Duodenal mucosa (tissue), 2 donors: ENCODE measurements around the gene PRRG4.
"Not testable (repeated sequence)": the region's sequence is repeated elsewhere in the genome, so short reads cannot be mapped to it uniquely, and the experiment has no call there.

Experiments
- H3K27ac ChIP-seq: one replicate; pipeline ENCODE4 v1.7.0; 2013; ENCODE audit warnings: low read depth, low read length
- H3K27me3 ChIP-seq, 2 donors: one replicate each; pipeline ENCODE4 v1.7.0; 2013; ENCODE audit warnings: low read length in 2 of 2, control low read depth in 1 of 2; ENCODE audit not compliant: insufficient read depth in 2 of 2, control insufficient read depth in 1 of 2
- H3K36me3 ChIP-seq, 2 donors: one replicate each; pipeline ENCODE4 v1.7.0; 2013; ENCODE audit warnings: low read length in 2 of 2, control low read depth in 1 of 2; ENCODE audit not compliant: insufficient read depth in 2 of 2, control insufficient read depth in 1 of 2
- H3K4me1 ChIP-seq, 2 donors: one replicate each; pipeline ENCODE4 v1.7.0; 2013; ENCODE audit warnings: low read length in 2 of 2, control low read depth in 1 of 2; ENCODE audit not compliant: insufficient read depth in 2 of 2, control insufficient read depth in 1 of 2
- H3K4me3 ChIP-seq, 2 donors: one replicate each; pipeline ENCODE4 v1.7.0; 2013; ENCODE audit warnings: low read length in 2 of 2, low read depth in 1 of 2
- H3K9ac ChIP-seq, 2 donors: one replicate each; pipeline ENCODE4 v1.7.0; 2013; ENCODE audit warnings: low read length in 2 of 2, low read depth in 1 of 2
- H3K9me3 ChIP-seq, 2 donors: one replicate each; pipeline ENCODE4 v1.7.0; 2013; ENCODE audit warnings: low read length in 2 of 2, control low read depth in 1 of 2; ENCODE audit not compliant: control insufficient read depth in 1 of 2

Gene PRRG4

DNA sequence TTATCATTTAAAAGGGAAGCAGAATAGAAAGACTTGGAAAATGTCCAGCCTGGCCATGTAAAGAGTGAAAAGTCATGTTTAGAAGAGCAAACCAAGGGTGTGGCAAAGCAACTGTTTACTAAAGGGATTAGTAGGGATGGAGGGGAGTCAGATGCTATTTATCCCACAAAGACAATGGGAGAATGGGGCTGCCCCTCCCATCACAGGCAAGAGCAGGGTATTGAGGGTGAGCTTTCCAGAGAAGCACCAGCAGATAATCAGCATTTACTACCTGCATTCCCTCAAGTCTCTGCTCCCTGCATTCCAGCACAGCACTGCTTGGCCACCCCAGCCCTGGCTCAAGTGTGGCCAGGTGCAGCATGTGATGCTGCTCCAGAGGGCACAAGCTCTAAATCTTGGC lies 44.4 kb downstream of the PRRG4 start:
- Histone ChIP-seq H3K9ac (no peak overlapping the region), H3K36me3 (no peaks in the 10 kb centered on the region), H3K4me3 (no peak overlapping the region), H3K27ac (no peak overlapping the region), H3K9me3 (no peaks in the 10 kb centered on the region), H3K27me3 (no peaks in the 10 kb centered on the region), H3K4me1 (no peaks in the 10 kb centered on the region)

GRCh38 chr11:32881286-32881685 lies 51.6 kb downstream of the PRRG4 start:
- H3K9me3 ChIP-seq, result no peaks in the 10 kb centered on the region
- H3K27ac ChIP-seq, result no peak overlapping the region
- no peaks in the 10 kb centered on the region for H3K4me1 ChIP-seq
- no peak overlapping the region for H3K9ac ChIP-seq
- no peaks in the 10 kb centered on the region for H3K27me3 ChIP-seq
- no peaks in the 10 kb centered on the region for H3K36me3 ChIP-seq
- no peak overlapping the region for H3K4me3 ChIP-seq

DNA sequence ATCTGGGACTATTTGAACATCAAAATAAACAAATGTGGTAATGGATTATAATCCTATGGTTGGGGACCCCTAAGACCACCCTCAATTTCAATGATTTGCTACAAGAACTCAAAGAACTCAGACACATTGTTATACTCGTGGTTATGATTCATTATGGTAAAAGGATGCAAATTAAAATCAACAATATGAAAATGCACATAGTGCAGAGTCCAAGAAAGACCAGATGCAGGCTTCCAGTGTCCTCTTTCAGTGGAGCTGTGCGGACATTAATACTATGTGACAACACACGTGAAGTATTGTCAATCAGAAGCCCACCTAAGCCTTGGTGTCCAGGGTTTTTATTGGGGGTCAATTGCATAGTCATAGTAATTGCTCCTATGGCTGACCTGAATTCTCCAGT lies 53.7 kb downstream of the PRRG4 start:
- Histone ChIP-seq H3K9ac (no peak overlapping the region), H3K36me3 (no peaks in the 10 kb centered on the region), H3K27ac (no peak overlapping the region), H3K4me1 (no peaks in the 10 kb centered on the region), H3K9me3 (no peaks in the 10 kb centered on the region), H3K27me3 (no peaks in the 10 kb centered on the region), H3K4me3 (no peak overlapping the region)

DNA sequence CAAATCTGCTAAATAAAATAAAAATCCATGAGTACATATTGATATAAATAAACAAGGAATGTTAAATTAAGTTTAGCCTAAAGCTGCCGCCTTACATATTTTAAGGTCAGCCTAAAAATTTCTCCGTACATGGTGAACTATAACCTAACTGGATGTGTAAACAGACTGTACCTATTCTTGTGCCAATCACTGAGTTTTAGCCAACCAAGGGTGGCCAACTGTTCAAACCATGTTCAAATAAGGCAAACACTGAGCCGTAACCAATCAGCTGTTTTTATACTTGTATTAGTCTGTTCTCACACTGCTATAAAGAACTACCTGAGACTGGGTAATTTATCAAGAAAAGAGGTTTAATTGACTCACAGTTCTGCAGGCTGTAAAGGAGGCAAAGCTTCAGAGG lies 54.3 kb downstream of the PRRG4 start:
- Histone ChIP-seq H3K9ac (no peak overlapping the region), H3K4me3 (no peak overlapping the region), H3K9me3 (no peaks in the 10 kb centered on the region), H3K27ac (no peak overlapping the region), H3K27me3 (no peaks in the 10 kb centered on the region), H3K4me1 (no peaks in the 10 kb centered on the region), H3K36me3 (no peaks in the 10 kb centered on the region)

- Histone ChIP-seq H3K27me3 (no peaks in the 10 kb centered on the region), H3K27ac (no peak overlapping the region), H3K9me3 (no peaks in the 10 kb centered on the region), H3K36me3 (no peaks in the 10 kb centered on the region), H3K9ac (no peak overlapping the region), H3K4me1 (no peaks in the 10 kb centered on the region), H3K4me3 (no peak overlapping the region)
Measured at GRCh38 chr11:32884770-32885384, 55.1 kb downstream of the PRRG4 start.

DNA sequence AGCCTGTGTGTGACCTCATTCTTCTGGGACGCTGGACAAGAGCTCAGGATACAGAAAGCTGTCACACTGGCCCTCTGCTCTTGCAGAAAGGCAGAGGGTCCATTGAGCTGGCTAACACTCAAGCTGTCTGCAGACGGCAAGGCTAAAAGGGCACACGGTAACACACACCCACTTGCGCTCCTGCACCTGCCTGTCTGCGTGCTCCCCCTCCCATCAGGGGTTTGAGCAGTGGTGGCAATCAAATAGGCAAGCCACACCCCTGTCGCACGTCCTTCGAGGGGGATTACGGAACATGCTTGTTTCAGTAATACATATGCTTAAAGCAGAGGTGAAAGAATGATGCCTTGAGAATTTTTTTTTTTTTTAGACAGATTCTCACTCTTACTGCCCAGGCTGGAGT lies 55.8 kb downstream of the PRRG4 start:
- no peak overlapping the region for H3K9ac ChIP-seq
- no peaks in the 10 kb centered on the region for H3K36me3 ChIP-seq
- H3K4me1 ChIP-seq, result no peaks in the 10 kb centered on the region
- H3K4me3 ChIP-seq, result no peak overlapping the region
- H3K27me3 ChIP-seq, result no peaks in the 10 kb centered on the region
- H3K27ac ChIP-seq, result no peak overlapping the region
- H3K9me3 ChIP-seq, result no peaks in the 10 kb centered on the region

- no peaks in the 10 kb centered on the region for H3K27me3 ChIP-seq
- H3K9ac ChIP-seq, result no peak overlapping the region
- no peaks in the 10 kb centered on the region for H3K9me3 ChIP-seq
- H3K4me1 ChIP-seq, result no peaks in the 10 kb centered on the region
- no peaks in the 10 kb centered on the region for H3K36me3 ChIP-seq
- no peak overlapping the region for H3K27ac ChIP-seq
- H3K4me3 ChIP-seq, result no peak overlapping the region
Measured at GRCh38 chr11:32886180-32886579, 56.5 kb downstream of the PRRG4 start.

- H3K27ac ChIP-seq, H3K4me3 ChIP-seq: not testable (repeated sequence)
Measured at GRCh38 chr11:32887707-32888383, 58.1 kb downstream of the PRRG4 start.

GRCh38 chr11:32888384-32888710 lies 58.6 kb downstream of the PRRG4 start:
- not testable (repeated sequence) for H3K9me3 ChIP-seq, H3K4me1 ChIP-seq, H3K9ac ChIP-seq, H3K4me3 ChIP-seq, H3K27me3 ChIP-seq, H3K27ac ChIP-seq, H3K36me3 ChIP-seq

More at GRCh38 chr11:32887707-32888383, 58.1 kb downstream of the PRRG4 start:
- not testable (repeated sequence) for H3K4me1 ChIP-seq, H3K27me3 ChIP-seq, H3K9me3 ChIP-seq, H3K36me3 ChIP-seq, H3K9ac ChIP-seq

DNA sequence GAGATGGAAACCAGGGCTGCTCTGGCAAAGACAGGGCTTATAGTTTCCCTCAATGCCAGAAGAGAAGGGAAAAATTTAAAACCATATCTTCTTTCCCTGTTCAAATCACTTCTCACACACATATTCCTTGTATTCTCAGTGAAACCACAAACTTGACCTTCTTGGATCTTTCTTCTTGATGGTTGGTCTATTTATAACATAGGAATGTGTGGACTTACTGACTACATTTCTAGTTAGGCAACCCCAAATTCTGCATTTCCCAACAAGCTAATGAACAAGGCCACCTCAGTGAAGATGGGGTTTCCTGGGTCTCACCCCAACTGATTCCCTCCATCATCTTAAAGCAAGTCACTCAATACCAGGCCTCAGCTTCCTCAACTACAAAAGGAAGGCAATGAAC lies 59.1 kb downstream of the PRRG4 start:
- Histone ChIP-seq H3K27me3 (no peaks in the 10 kb centered on the region), H3K27ac (no peak overlapping the region), H3K36me3 (no peaks in the 10 kb centered on the region), H3K4me1 (peaks cover 0 to 6% of the 10 kb centered on the region in 2 donors), H3K9ac (no peak overlapping the region), H3K4me3 (no peak overlapping the region), H3K9me3 (no peaks in the 10 kb centered on the region)
